GM12873 (cell line): ENCODE data around the gene ARFIP2.

Experiments
- CTCF ChIP-seq: IDR thresholded peaks from 2 replicates; pipeline ENCODE4 v1.5.1; 2012; ENCODE audit warnings: low read depth, mild to moderate bottlenecking, moderate library complexity, low read length, control low read depth; ENCODE audit not compliant: insufficient read depth; ENCODE audit errors: missing control alignments

Gene ARFIP2

GRCh38 chr11:6480299-6480914 lies 724 bp downstream of the ARFIP2 start:
- no peak for TF ChIP-seq CTCF

- no peak for TF ChIP-seq CTCF
These were observed 4.6 kb downstream of the ARFIP2 start for GRCh38 chr11:6476571-6476970.

- TF ChIP-seq CTCF: no peak
These were observed 5.2 kb downstream of the ARFIP2 start for GRCh38 chr11:6475936-6476335.

DNA sequence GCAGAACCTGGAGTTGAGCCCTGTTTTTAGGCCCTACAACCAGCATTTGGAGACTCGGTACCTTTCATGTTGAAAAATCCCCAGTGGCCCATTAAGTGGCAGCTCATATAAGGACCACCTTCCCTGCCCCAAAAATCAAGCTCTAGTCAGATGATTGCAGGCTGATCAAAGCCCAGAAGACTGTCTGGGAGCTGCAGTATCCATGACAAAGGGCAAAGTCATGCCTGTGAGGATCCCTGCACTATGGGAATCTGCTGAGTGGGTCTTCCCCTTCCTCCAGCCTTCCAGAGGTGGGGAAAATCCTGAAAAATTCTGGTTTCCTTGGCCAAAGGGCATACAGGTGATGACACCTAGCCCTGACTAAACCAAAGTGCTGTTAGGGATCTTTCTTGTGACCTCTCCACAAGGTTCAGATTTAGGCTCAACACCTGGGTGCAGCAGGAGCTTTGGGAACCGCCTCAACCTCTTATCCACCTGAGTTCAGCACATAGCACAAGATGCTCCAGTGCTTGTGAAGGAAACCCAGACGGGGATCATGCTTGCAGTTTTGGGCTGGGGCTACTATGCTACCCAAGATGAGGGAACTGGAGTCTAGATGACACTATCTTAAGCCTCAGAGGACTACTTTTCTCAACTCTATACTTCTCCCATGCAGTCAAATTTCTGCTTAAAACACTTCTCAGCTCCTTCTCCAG lies 6.2 kb downstream of the ARFIP2 start:
- TF ChIP-seq CTCF: no peak

GRCh38 chr11:6474413-6474792 lies 6.7 kb downstream of the ARFIP2 start:
- no peak for TF ChIP-seq CTCF

GRCh38 chr11:6473451-6474412 lies 7.4 kb downstream of the ARFIP2 start, which contains the start of gene TRIM3:
Gene TRIM3, minus strand, starts transcription at chr11:6473941. Its CDS starts 8,246 bp downstream, at chr11:6465695.
- TF ChIP-seq CTCF: no peak

DNA sequence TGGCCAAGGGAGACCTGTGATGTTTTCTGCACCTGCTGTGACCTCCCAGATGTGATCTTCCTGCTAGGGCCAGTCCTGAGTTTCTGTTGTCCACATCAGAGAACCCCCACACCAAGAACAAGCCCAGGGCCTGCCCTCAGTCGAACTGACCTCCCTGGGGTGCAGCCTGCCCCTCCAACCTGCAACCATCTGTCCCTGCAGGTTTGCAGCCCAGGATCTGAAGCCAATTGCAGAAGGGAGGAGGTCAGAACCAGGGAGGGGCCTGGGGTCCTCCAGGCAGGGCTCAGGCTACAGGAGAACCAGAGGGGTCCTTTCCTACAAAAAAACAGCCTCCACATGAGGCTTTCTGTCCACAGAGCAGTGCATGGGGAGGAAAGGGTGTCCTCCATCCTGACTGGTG lies 8.2 kb downstream of the ARFIP2 start:
- no peak for TF ChIP-seq CTCF
